ENCODE data around the gene SLC24A1. TPM values are rescaled to one million over a fixed set of nuclear protein-coding genes. Genes with fewer than 3 reads are reported as not detected.

The SLC24A1 gene
- 10 to 100 TPM in 1 of 2 donors, 1 to 10 TPM in 1; 8.9 to 14.5 TPM for total RNA-seq

DNA sequence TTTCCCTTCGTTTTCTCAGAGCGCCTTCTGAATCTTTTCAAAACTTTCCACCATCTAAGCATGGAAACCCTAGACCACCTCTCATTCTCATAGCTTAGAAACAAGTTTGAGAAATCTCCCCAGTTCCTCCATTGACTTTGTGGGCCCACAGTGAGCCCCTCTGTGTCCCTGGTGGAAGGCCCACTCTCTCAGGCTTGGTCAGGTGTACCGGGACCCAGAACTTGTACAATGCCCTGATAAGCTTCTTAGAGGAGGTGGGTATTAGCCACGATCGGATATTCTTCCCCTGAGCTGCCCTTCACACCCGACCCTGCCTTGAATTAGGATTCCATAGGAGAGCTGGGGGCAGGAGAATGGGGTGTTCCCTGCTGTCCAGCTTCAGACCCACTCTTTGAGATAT is at the start of gene SLC24A1:
TSS of gene SLC24A1 (plus strand) at position 301 of the 400 bp plus-strand sequence. CDS start 2,143 bp downstream, outside the sequence.
- no peaks in the 10 kb centered on the region for H3K9me3 ChIP-seq
- no peaks in the 10 kb centered on the region for H3K4me1 ChIP-seq (replicated peaks)
- 92% methylated on average over 6 of the region's 6 CpGs for WGBS
- H3K27me3 ChIP-seq (replicated peaks; ENCODE audit: insufficient read depth): no peaks in the 10 kb centered on the region
- H3K27ac ChIP-seq: no peak within 1 kb of the TSS
- no peaks in the 10 kb centered on the region for H3K36me3 ChIP-seq
- intact Hi-C loops (cut with DNase I): no loop called here
- DNase-seq (ENCODE audit: low spot score): no peak
- H3K4me3 ChIP-seq: no peak within 1 kb of the TSS
- no peak for TF ChIP-seq POLR2A (IDR thresholded peaks at IDR 0.05)
- TF ChIP-seq, protein P1, sequence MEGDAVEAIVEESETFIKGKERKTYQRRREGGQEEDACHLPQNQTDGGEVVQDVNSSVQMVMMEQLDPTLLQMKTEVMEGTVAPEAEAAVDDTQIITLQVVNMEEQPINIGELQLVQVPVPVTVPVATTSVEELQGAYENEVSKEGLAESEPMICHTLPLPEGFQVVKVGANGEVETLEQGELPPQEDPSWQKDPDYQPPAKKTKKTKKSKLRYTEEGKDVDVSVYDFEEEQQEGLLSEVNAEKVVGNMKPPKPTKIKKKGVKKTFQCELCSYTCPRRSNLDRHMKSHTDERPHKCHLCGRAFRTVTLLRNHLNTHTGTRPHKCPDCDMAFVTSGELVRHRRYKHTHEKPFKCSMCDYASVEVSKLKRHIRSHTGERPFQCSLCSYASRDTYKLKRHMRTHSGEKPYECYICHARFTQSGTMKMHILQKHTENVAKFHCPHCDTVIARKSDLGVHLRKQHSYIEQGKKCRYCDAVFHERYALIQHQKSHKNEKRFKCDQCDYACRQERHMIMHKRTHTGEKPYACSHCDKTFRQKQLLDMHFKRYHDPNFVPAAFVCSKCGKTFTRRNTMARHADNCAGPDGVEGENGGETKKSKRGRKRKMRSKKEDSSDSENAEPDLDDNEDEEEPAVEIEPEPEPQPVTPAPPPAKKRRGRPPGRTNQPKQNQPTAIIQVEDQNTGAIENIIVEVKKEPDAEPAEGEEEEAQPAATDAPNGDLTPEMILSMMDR (IDR thresholded peaks at IDR 0.05): no peak
- TF ChIP-seq POLR2AphosphoS5 (IDR thresholded peaks at IDR 0.05): no peak

DNA sequence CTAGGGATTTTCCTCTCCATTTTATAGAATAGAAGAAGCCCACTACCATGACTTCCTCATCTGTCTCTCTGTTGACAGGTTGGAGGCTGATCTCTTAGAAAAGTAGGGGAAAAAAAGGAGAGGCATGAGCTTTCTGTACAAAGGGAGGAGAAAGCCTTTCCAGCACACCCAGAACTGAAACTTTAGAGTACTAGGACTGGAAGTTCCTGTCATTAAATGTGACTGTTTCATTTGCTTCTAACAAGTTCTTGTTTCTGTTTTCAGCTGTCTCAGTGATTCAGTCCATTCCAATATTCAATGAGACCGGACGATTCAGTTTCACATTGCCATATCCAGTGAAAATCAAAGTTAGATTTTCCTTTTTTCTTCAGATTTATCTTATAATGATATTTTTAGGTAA is 49.8 kb upstream of the SLC24A1 start:
- Histone ChIP-seq H3K36me3 (no peaks in the 10 kb centered on the region), H3K27ac (no peak overlapping the region)
- intact Hi-C loops (cut with DNase I): no loop called here

DNA sequence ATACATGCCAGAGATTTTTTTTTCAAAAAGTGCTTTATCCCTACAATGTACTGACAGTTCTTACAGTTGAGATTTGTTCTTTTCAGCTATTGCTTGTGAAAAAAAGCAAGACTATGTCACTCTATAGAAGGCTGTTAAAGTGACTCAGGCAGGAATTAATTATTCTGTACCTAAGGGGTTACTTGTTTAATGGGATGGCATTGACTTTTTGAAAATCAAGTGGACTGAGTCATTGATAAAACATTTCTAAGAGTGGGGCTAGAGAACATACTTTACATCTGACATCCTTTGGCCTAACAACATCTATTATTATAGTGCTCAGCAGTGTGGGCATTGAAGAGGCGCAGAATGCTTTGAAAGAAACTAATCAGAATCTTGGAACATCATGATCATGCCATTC is 45.1 kb upstream of the SLC24A1 start:
- intact Hi-C loops (cut with DNase I): no loop called here
- Histone ChIP-seq H3K36me3 (no peaks in the 10 kb centered on the region), H3K4me3 (no peak overlapping the region)

More for the DNA sequence above, 49.8 kb upstream of the SLC24A1 start:
- no peaks in the 10 kb centered on the region for H3K9me3 ChIP-seq
- no peak overlapping the region for H3K4me3 ChIP-seq
- no peak for DNase-seq (ENCODE audit: low spot score)
- WGBS: 54% methylated on average over 2 of the region's 2 CpGs
- H3K27me3 ChIP-seq (replicated peaks; ENCODE audit: insufficient read depth): no peaks in the 10 kb centered on the region
- no peaks in the 10 kb centered on the region for H3K4me1 ChIP-seq (replicated peaks)
- TF ChIP-seq, protein P1 (IDR thresholded peaks at IDR 0.05): no peak
- TF ChIP-seq POLR2A (IDR thresholded peaks at IDR 0.05) (no peak), POLR2AphosphoS5 (IDR thresholded peaks at IDR 0.05) (peak; percentile 25)

DNA sequence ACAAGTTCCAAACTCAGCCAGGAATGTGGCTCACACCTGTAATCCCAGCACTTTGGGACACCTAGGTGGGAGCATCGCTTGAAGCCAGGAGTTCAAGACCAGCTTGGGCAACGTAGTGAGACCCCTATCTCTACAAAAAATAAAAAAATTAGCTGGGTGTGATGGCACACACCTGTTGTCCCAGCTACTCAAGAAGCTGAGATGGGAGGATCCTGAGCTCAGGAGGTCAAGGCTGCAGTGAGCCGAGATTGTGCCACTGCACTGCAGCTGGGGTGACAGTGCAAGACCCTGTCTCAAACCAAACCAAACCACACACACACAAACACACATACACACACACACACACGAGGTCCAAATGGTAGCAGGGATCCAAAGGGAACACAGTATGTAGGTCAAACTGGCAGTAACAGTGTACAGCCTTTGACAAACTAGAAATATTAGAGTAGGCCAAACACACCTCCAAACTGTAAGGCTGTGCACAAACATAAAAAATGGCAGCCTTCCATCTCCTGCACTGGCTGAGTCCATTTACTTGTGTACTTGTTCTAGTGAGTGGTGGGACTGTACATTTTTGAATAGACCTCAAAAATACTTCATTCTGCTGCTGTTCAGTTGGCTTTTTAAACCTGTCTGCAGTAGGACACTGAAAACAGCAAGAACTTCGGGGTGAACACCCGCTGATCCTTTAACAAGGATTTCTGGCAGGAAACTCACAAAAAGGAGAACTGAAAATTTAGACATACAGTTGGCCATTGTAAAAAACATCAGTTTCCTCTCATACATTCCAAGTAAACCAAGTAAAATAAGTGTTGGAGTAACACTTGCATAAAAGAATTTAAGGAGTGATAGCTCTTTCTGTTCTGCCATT is 44.4 kb upstream of the SLC24A1 start:
- H3K27ac ChIP-seq: no peak overlapping the region
- no peaks in the 10 kb centered on the region for H3K36me3 ChIP-seq
- DNase-seq (ENCODE audit: low spot score): peak; percentile 9
- no peaks in the 10 kb centered on the region for H3K27me3 ChIP-seq (replicated peaks; ENCODE audit: insufficient read depth)
- no peaks in the 10 kb centered on the region for H3K9me3 ChIP-seq
- no peak for TF ChIP-seq POLR2A (IDR thresholded peaks at IDR 0.05)
- no peak for TF ChIP-seq POLR2AphosphoS5 (IDR thresholded peaks at IDR 0.05)
- TF ChIP-seq, protein P1 (IDR thresholded peaks at IDR 0.05): no peak
- intact Hi-C loops (cut with DNase I): no loop called here
- 77% methylated on average over 6 of the region's 6 CpGs for WGBS
- no peak overlapping the region for H3K4me3 ChIP-seq
- no peaks in the 10 kb centered on the region for H3K4me1 ChIP-seq (replicated peaks)

More for the DNA sequence above, 45.1 kb upstream of the SLC24A1 start:
- no peak overlapping the region for H3K27ac ChIP-seq
- H3K9me3 ChIP-seq: no peaks in the 10 kb centered on the region
- no peak for DNase-seq (ENCODE audit: low spot score)
- H3K4me1 ChIP-seq (replicated peaks): no peaks in the 10 kb centered on the region
- no peaks in the 10 kb centered on the region for H3K27me3 ChIP-seq (replicated peaks; ENCODE audit: insufficient read depth)
- no peak for TF ChIP-seq POLR2AphosphoS5 (IDR thresholded peaks at IDR 0.05)
- no peak for TF ChIP-seq POLR2A (IDR thresholded peaks at IDR 0.05)
- TF ChIP-seq, protein P1 (IDR thresholded peaks at IDR 0.05): no peak
- WGBS: 100% methylated on average over 1 of the region's 1 CpG
